Cardiac fibroblast (primary cell): ENCODE results near the gene APOLD1.
"Not testable (repeated sequence)": the region's sequence is repeated elsewhere in the genome, so short reads cannot be mapped to it uniquely, and the experiment has no call there.

Experiments used
- DNase-seq, 2 donors: peaks; one replicate each; pipeline versions ENCODE4 v3.0.0 to v3.0.0-alpha.2; 2010; ENCODE audit warnings: low read depth in 2 of 2
- H3K4me3 ChIP-seq, 2 donors: replicated peaks in 1 of 2; 1 replicate in 1 of 2; 2 replicates in 1 of 2; pipeline ENCODE4 v1.5.1; 2011; ENCODE audit warnings: low read depth in 2 of 2, low read length in 2 of 2, mild to moderate bottlenecking in 2 of 2, moderate library complexity in 1 of 2
- TF ChIP-seq, protein P1 (sequence below): IDR thresholded peaks from one replicate; pipeline ENCODE4 v1.5.1; 2011; ENCODE audit warnings: low read depth, mild to moderate bottlenecking, low read length, inconsistent platforms

APOLD1 gene

DNA sequence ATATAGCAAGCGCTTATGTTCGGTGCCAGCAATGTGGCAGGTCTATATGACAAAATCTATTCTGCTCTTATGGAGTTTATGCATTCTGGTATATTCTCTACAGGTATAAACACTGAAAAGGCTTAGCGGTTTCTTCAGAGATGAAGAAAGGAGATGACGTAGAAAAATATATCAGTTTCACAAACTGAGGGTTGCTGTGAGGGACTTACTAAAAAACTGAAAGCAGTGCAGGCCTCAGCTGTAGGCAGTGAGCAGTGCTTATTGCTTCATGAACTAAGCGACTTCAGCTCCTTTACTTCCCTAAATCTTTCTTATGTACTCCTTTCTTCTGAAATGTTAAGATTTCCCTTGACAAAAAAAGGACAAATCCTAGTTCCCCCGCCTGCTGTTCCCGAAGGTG is 32.2 kb downstream of the APOLD1 start:
- no peak for DNase-seq
- no peak overlapping the region for H3K4me3 ChIP-seq
- TF ChIP-seq, protein P1, sequence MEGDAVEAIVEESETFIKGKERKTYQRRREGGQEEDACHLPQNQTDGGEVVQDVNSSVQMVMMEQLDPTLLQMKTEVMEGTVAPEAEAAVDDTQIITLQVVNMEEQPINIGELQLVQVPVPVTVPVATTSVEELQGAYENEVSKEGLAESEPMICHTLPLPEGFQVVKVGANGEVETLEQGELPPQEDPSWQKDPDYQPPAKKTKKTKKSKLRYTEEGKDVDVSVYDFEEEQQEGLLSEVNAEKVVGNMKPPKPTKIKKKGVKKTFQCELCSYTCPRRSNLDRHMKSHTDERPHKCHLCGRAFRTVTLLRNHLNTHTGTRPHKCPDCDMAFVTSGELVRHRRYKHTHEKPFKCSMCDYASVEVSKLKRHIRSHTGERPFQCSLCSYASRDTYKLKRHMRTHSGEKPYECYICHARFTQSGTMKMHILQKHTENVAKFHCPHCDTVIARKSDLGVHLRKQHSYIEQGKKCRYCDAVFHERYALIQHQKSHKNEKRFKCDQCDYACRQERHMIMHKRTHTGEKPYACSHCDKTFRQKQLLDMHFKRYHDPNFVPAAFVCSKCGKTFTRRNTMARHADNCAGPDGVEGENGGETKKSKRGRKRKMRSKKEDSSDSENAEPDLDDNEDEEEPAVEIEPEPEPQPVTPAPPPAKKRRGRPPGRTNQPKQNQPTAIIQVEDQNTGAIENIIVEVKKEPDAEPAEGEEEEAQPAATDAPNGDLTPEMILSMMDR: no peak

DNA sequence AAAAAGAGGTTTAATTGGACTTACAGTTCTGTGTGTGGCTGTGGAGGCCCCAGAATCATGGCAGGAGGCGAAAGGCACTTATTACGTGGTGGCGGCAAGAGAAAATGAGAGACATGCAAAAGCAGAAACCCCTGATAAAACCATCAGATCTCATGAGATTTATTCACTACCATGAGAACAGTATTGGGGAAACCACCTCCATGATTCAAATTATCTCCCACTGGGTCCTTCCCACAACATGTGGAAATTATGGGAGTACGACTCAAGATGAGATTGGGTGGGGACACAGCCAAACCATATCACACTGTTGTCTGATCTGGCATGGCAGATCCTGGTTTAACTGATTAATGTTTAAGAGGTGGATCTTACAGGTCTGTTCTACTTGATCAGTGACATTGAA is 33.2 kb downstream of the APOLD1 start:
- DNase-seq: no peak
- H3K4me3 ChIP-seq: no peak overlapping the region
- TF ChIP-seq, protein P1: no peak

DNA sequence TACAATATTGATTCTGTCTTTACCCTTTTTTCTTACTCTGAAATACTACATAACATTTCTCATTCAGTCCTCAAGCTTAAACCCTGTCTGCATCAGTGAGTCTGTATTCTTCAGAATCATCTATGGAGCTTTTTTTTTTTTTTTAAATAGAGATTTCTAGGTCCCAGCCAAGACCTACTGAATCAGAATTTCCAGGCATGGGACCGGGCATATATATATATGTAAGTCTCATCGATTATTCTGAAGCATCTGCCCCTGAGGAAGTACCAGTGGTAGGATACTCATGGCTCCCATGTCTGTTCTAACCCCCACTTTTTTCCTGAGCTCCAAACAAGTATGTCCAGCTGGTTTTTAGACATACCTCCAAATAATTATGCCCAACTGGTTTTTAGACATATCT is 33.8 kb downstream of the APOLD1 start:
- DNase-seq: no peak
- TF ChIP-seq, protein P1: no peak
- no peak overlapping the region for H3K4me3 ChIP-seq

DNA sequence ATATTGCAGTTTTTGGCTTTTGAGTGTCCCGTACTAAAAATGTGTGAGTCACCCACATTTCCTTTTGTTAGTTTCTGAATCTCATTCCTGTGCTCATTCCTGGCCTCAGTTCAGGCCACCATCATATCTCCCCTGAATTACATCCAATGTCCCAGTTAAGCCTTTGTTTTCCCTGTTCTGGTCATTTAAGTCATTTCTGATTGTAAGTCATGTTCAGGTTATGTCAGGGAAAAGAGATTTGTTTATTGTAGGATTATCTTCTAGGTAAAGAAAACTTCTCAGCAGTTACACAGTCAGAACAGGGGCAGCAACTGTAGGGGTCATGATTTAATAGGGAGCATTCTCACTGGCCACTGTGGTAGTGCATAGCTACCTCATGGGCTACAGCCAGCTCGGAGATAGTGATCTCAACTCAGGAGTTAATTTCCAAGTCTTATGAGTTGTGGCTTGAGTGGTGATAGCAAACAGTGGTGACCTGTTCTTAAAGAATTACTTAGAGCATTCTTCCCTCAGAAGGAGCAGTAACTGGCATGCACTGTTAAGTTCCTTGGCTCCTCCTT is 34.4 kb downstream of the APOLD1 start:
- no peak overlapping the region for H3K4me3 ChIP-seq
- TF ChIP-seq, protein P1: no peak
- peak; percentile 86 to 92 for DNase-seq

DNA sequence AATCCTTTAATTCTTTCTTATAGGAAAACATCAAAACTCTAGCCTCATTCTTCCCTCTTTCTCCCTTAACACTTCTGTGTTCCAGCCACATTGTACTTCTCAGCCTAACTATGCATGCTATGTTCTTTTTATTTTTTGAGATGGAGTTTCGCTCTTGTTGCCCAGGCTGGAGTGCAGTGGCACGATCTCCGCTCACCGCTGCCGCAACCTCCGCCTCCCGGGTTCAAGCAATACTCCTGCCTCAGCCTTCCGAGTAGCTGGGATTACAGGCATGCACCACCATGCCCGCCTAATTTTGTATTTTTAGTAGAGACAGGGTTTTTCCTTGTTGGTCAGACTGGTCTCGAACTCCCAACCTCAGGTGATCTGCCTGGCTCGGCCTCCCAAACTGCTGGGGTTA is 34.9 kb downstream of the APOLD1 start:
- H3K4me3 ChIP-seq, DNase-seq: not testable (repeated sequence)

DNA sequence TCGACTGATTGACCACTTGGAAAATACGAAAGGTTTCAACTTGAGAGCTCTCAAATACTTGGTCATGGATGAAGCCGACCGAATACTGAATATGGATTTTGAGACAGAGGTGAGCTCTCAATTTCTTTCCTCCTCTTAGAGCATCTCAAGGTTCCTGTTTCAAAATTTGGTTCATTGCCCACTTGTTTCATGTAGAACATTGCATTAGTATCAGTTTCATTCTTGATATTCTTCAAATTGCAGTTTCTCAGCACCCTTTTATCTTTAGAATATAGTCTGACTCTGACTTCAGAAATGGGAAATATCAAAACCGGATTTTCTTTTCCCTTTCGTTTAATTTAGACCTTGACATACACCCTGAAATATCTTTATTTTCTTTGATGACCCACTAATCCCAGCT is 36.5 kb downstream of the APOLD1 start:
- TF ChIP-seq, protein P1: no peak
- no peak for DNase-seq
- no peak overlapping the region for H3K4me3 ChIP-seq

DNA sequence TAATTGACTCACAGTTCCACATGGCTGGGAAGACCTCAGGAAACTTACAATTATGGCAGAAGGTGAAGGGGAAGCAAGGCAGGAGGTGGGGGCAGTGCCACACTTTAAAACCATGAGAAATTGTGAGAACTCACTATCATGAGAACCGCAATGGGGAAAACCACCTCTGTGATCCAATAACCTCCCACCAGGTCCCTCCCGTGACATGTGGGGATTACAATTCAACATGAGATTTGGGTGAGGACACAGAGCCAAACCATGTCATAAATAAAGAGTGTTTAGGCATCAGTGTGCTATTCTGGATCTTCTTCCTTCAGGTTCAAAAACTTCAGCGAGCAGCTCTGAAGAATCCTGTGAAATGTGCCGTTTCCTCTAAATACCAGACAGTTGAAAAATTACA is 37.4 kb downstream of the APOLD1 start:
- no peak for DNase-seq
- TF ChIP-seq, protein P1: no peak

More for the DNA sequence above, 37.4 kb downstream of the APOLD1 start:
- H3K4me3 ChIP-seq: no peak overlapping the region
